Measurements from ENCODE around the gene NUP85. TPM values are rescaled to one million over a fixed set of nuclear protein-coding genes. Genes with fewer than 3 reads are reported as not detected.
A peak's percentile ranks its signal among the peaks of the same experiment; 100 is the strongest.

The NUP85 gene
- total RNA-seq, 4 donors from 2014 or later, result 19.6 to 62.3 (median 22.3) TPM

GRCh38 chr17:75239214-75239613 is 33.7 kb downstream of the NUP85 start:
- WGBS, 2 donors (ENCODE audit: low coverage in 1 of 2), result 86 to 100% methylated on average over 1 of the region's 12 CpGs
- H3K9me3 ChIP-seq, result no peaks in the 10 kb centered on the region
- TF ChIP-seq EP300 (IDR thresholded peaks at IDR 0.05), result no peak
- TF ChIP-seq POLR2A (IDR thresholded peaks at IDR 0.05), result peak in 1 of 2 donors; percentile 8
- H3K4me3 ChIP-seq, result no peak overlapping the region
- no peak for ATAC-seq
- H3K27me3 ChIP-seq, result no peaks in the 10 kb centered on the region
- H3K36me3 ChIP-seq, result peaks cover 0 to 100% of the 10 kb centered on the region in 2 donors
- peaks cover 0 to 15% (median 0%) of the 10 kb centered on the region in 3 donors for H3K4me1 ChIP-seq
- H3K27ac ChIP-seq, result peak overlapping the region in 3 of 4 donors; percentile 35 to 53 (median 39)

- 60 to 86% methylated on average over 1 to 7 of the region's 23 CpGs for whole genome bisulfite sequencing, 2 donors (ENCODE audit: low coverage in 1 of 2)
- H3K9me3 ChIP-seq, result no peaks in the 10 kb centered on the region
- H3K27me3 ChIP-seq, result no peaks in the 10 kb centered on the region
- H3K4me1 ChIP-seq, result peaks cover 0 to 15% (median 0%) of the 10 kb centered on the region in 3 donors
- peak overlapping the region in 1 of 4 donors; percentile 31 for H3K27ac ChIP-seq
- H3K36me3 ChIP-seq, result peaks cover 0 to 100% of the 10 kb centered on the region in 2 donors
- no peak overlapping the region for H3K4me3 ChIP-seq
- no peak for ATAC-seq
- TF ChIP-seq EP300 (IDR thresholded peaks at IDR 0.05) (no peak), CTCF (IDR thresholded peaks at IDR 0.05) (no peak), POLR2AphosphoS5 (IDR thresholded peaks at IDR 0.05) (no peak), POLR2A (IDR thresholded peaks at IDR 0.05) (no peak)
Observed at GRCh38 chr17:75239778-75240393, 34.4 kb downstream of the NUP85 start.

GRCh38 chr17:75240394-75241142 is 35.1 kb downstream of the NUP85 start:
- H3K36me3 ChIP-seq, result peaks cover 0 to 100% of the 10 kb centered on the region in 2 donors
- TF ChIP-seq CTCF (IDR thresholded peaks at IDR 0.05), result peak in 3 of 4 experiments; percentile 22 to 60 (median 36)
- TF ChIP-seq POLR2AphosphoS5 (IDR thresholded peaks at IDR 0.05), result no peak
- WGBS, 2 donors (ENCODE audit: low coverage in 1 of 2), result 61 to 67% methylated on average over 6 to 7 of the region's 23 CpGs
- H3K4me1 ChIP-seq, result peaks cover 0 to 15% (median 0%) of the 10 kb centered on the region in 3 donors
- H3K27me3 ChIP-seq, result no peaks in the 10 kb centered on the region
- H3K27ac ChIP-seq, result peak overlapping the region in 3 of 4 donors; percentile 31 to 64 (median 53)
- ATAC-seq, result peak; percentile 57
- no peak overlapping the region for H3K4me3 ChIP-seq
- H3K9me3 ChIP-seq, result no peaks in the 10 kb centered on the region

- 60 to 100% methylated on average over 1 to 2 of the region's 7 CpGs for WGBS, 2 donors (ENCODE audit: low coverage in 1 of 2)
- H3K9me3 ChIP-seq, result no peaks in the 10 kb centered on the region
- peak; percentile 54 for ATAC-seq
- peak overlapping the region in 3 of 4 donors; percentile 31 to 64 (median 53) for H3K27ac ChIP-seq
- peaks cover 0 to 15% (median 0%) of the 10 kb centered on the region in 3 donors for H3K4me1 ChIP-seq
- peaks cover 0 to 100% of the 10 kb centered on the region in 2 donors for H3K36me3 ChIP-seq
- no peak for TF ChIP-seq CTCF (IDR thresholded peaks at IDR 0.05)
- TF ChIP-seq EP300 (IDR thresholded peaks at IDR 0.05), result no peak
- TF ChIP-seq POLR2AphosphoS5 (IDR thresholded peaks at IDR 0.05), result no peak
- no peak for TF ChIP-seq POLR2A (IDR thresholded peaks at IDR 0.05)
- no peak overlapping the region for H3K4me3 ChIP-seq
- no peaks in the 10 kb centered on the region for H3K27me3 ChIP-seq
Observed at GRCh38 chr17:75241143-75241430, 35.6 kb downstream of the NUP85 start.

- WGBS, 2 donors (ENCODE audit: low coverage in 1 of 2), result 40 to 87% methylated on average over 1 to 8 of the region's 9 CpGs
- H3K27ac ChIP-seq, result peak overlapping the region in 2 of 4 donors; percentile 50 to 64
- ATAC-seq, result no peak
- peaks cover 0 to 15% (median 0%) of the 10 kb centered on the region in 3 donors for H3K4me1 ChIP-seq
- TF ChIP-seq POLR2AphosphoS5 (IDR thresholded peaks at IDR 0.05) (no peak), POLR2A (IDR thresholded peaks at IDR 0.05) (no peak), EP300 (IDR thresholded peaks at IDR 0.05) (no peak), CTCF (IDR thresholded peaks at IDR 0.05) (no peak)
- H3K36me3 ChIP-seq, result peaks cover 0 to 100% of the 10 kb centered on the region in 2 donors
- H3K4me3 ChIP-seq, result no peak overlapping the region
- H3K9me3 ChIP-seq, result no peaks in the 10 kb centered on the region
- H3K27me3 ChIP-seq, result no peaks in the 10 kb centered on the region
Observed at GRCh38 chr17:75241502-75241901, 36.0 kb downstream of the NUP85 start.

Measured in gastroesophageal sphincter (tissue), 4 donors.